Cardiac muscle cell (in vitro differentiated cells and primary cell): ENCODE measurements around the gene AHRR. TPM values are rescaled to one million over a fixed set of nuclear protein-coding genes. Genes with fewer than 3 reads are reported as not detected.
"Not testable (repeated sequence)": the region's sequence is repeated elsewhere in the genome, so short reads cannot be mapped to it uniquely, and the experiment has no call there.

Experiments
- DNase-seq, 2 donors: peaks; one replicate each; pipeline versions ENCODE4 v3.0.0 to v3.0.0-alpha.2; 2010 to 2017; ENCODE audit warnings: low read depth in 1 of 2, low spot score in 1 of 2
- H3K27ac ChIP-seq: fragments of 200-600 bp; sonication (generic); 2 replicates; pipeline ENCODE4 v1.5.1; 2016
- H3K27me3 ChIP-seq: fragments of 200-600 bp; sonication (generic); 2 replicates; pipeline ENCODE4 v1.6.0; 2016; ENCODE audit warnings: control low read depth
- H3K36me3 ChIP-seq: fragments of 200-600 bp; sonication (generic); 2 replicates; pipeline ENCODE4 v1.5.1; 2016; ENCODE audit warnings: control low read depth
- H3K4me1 ChIP-seq: fragments of 200-600 bp; sonication (generic); 2 replicates; pipeline ENCODE4 v1.8.1; 2017; ENCODE audit warnings: low read depth, mild to moderate bottlenecking, mixed run types
- H3K4me3 ChIP-seq: fragments of 200-600 bp; sonication (generic); 2 replicates; pipeline ENCODE4 v1.5.1; 2016; ENCODE audit warnings: mild to moderate bottlenecking
- H3K9me3 ChIP-seq: fragments of 200-600 bp; sonication (generic); 2 replicates; pipeline ENCODE4 v1.5.1; 2017; ENCODE audit warnings: low read depth, mild to moderate bottlenecking, control low read depth
- CTCF ChIP-seq: IDR thresholded peaks from 2 replicates; pipeline ENCODE4 v1.5.1; 2012; ENCODE audit warnings: low read depth, mild to moderate bottlenecking, low read length
- polyA plus RNA-seq: library from polyadenylated mRNA; unstranded; fragments of >200 nt; fragmentation: Nextera tagmentation; extraction: Ambion mirVana; gene quantifications from 2 replicates; pipeline ENCODE4 v1.2.1, GENCODE V29; 2016
- total RNA-seq: library from RNA; depleted of rRNA; stranded (reverse); fragments of >200 nt; gene quantifications from 2 replicates; pipeline ENCODE4 v1.2.3, GENCODE V29; 2016

Gene AHRR
- total and polyA plus RNA-seq, 2 experiments from 2014 or later, result 0.99 to 1.4 TPM

- no peak for TF ChIP-seq CTCF
- no peak for DNase-seq
- Histone ChIP-seq H3K27ac (no peak overlapping the region), H3K4me3 (no peak overlapping the region), H3K27me3 (peaks cover 10% of the 10 kb centered on the region), H3K9me3 (no peaks in the 10 kb centered on the region), H3K4me1 (no peaks in the 10 kb centered on the region), H3K36me3 (no peaks in the 10 kb centered on the region)
These were observed 57.6 kb downstream of the AHRR start for GRCh38 chr5:378976-379742.

GRCh38 chr5:380701-381309 is 59.3 kb downstream of the AHRR start:
- no peak for TF ChIP-seq CTCF

GRCh38 chr5:383066-383465 is 61.6 kb downstream of the AHRR start:
- H3K27me3 ChIP-seq, result no peaks in the 10 kb centered on the region
- no peaks in the 10 kb centered on the region for H3K36me3 ChIP-seq
- no peak overlapping the region for H3K27ac ChIP-seq
- no peak for DNase-seq
- no peak for TF ChIP-seq CTCF
- H3K4me1 ChIP-seq, result no peaks in the 10 kb centered on the region
- H3K9me3 ChIP-seq, result no peaks in the 10 kb centered on the region
- no peak overlapping the region for H3K4me3 ChIP-seq

More at GRCh38 chr5:380701-381309, 59.3 kb downstream of the AHRR start:
- Histone ChIP-seq H3K36me3 (no peaks in the 10 kb centered on the region), H3K4me3 (no peak overlapping the region), H3K27ac (no peak overlapping the region), H3K27me3 (no peaks in the 10 kb centered on the region), H3K4me1 (no peaks in the 10 kb centered on the region), H3K9me3 (no peaks in the 10 kb centered on the region)
- no peak for DNase-seq

GRCh38 chr5:383621-384020 is 62.1 kb downstream of the AHRR start:
- Histone ChIP-seq H3K27ac (no peak overlapping the region), H3K4me3 (no peak overlapping the region), H3K9me3 (no peaks in the 10 kb centered on the region), H3K36me3 (no peaks in the 10 kb centered on the region), H3K4me1 (no peaks in the 10 kb centered on the region), H3K27me3 (no peaks in the 10 kb centered on the region)
- no peak for DNase-seq
- no peak for TF ChIP-seq CTCF

- H3K9me3 ChIP-seq, H3K36me3 ChIP-seq, H3K27me3 ChIP-seq, DNase-seq, H3K4me1 ChIP-seq, H3K27ac ChIP-seq, H3K4me3 ChIP-seq: not testable (repeated sequence)
These were observed 63.1 kb downstream of the AHRR start for GRCh38 chr5:384576-384975.

- H3K27me3 ChIP-seq, result no peaks in the 10 kb centered on the region
- no peaks in the 10 kb centered on the region for H3K36me3 ChIP-seq
- no peaks in the 10 kb centered on the region for H3K9me3 ChIP-seq
- TF ChIP-seq CTCF, result no peak
- H3K4me3 ChIP-seq, result no peak overlapping the region
- no peak overlapping the region for H3K27ac ChIP-seq
- H3K4me1 ChIP-seq, result no peaks in the 10 kb centered on the region
- no peak for DNase-seq
These were observed 63.8 kb downstream of the AHRR start for GRCh38 chr5:385321-385720.
